Measurements from ENCODE around the gene AP1M1. TPM values are rescaled to one million over a fixed set of nuclear protein-coding genes. Genes with fewer than 3 reads are reported as not detected.
A peak's percentile ranks its signal among the peaks of the same experiment; 100 is the strongest.

AP1M1 gene
- total RNA-seq, 1 donor from 2014 or later = 105 TPM

DNA sequence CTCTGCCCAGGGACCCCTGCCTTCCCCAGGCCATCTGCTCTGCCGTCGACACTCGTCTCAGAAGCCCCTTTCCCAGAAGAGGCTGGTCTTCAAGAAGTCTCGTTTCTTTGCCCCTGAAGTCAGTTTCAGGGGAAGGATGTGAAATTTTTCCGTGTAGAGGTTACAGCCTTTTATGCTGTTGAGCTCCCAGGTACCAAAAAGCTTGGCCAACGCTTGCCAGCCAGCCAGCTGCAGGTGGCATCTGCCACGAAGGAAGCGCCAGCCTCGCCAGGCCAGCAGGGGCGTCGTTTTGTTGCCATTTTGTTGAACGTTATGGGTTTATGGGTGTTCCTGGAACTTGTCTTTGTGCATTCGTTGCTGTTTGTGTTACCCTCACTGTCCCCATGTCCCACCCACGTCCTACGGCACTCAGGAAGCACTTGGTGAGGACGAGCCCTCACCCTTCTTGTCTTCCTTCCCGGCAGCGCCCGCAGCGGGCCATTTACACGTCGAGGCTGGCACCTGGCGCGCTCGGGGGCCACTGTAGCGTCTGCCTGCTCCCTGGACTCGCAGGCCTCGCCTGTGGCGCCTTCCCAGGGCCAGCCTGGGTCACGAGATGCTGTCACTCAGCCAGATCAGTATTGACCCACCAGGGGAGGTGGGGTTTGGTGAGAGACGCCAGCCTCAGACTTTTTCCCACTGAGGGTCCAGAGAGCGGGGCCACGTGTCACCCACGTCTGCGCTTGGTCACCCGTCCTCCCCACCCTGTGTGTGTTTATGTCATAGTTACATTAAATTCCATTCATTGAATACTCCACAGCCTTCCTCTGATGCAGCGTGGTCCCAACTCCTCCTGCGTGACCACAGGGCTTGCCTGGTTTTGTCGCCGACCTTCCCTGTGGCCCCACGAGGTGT, 37.1 kb downstream of the AP1M1 start:
- no peak overlapping the region for H3K4me3 ChIP-seq (ENCODE audit: low read depth, low read length)
- no peak for DNase-seq (ENCODE audit: low read depth)
- TF ChIP-seq, protein P1, sequence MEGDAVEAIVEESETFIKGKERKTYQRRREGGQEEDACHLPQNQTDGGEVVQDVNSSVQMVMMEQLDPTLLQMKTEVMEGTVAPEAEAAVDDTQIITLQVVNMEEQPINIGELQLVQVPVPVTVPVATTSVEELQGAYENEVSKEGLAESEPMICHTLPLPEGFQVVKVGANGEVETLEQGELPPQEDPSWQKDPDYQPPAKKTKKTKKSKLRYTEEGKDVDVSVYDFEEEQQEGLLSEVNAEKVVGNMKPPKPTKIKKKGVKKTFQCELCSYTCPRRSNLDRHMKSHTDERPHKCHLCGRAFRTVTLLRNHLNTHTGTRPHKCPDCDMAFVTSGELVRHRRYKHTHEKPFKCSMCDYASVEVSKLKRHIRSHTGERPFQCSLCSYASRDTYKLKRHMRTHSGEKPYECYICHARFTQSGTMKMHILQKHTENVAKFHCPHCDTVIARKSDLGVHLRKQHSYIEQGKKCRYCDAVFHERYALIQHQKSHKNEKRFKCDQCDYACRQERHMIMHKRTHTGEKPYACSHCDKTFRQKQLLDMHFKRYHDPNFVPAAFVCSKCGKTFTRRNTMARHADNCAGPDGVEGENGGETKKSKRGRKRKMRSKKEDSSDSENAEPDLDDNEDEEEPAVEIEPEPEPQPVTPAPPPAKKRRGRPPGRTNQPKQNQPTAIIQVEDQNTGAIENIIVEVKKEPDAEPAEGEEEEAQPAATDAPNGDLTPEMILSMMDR (conservative IDR thresholded peaks at IDR 0.05; ENCODE audit: low read depth, low read length) = no peak

DNA sequence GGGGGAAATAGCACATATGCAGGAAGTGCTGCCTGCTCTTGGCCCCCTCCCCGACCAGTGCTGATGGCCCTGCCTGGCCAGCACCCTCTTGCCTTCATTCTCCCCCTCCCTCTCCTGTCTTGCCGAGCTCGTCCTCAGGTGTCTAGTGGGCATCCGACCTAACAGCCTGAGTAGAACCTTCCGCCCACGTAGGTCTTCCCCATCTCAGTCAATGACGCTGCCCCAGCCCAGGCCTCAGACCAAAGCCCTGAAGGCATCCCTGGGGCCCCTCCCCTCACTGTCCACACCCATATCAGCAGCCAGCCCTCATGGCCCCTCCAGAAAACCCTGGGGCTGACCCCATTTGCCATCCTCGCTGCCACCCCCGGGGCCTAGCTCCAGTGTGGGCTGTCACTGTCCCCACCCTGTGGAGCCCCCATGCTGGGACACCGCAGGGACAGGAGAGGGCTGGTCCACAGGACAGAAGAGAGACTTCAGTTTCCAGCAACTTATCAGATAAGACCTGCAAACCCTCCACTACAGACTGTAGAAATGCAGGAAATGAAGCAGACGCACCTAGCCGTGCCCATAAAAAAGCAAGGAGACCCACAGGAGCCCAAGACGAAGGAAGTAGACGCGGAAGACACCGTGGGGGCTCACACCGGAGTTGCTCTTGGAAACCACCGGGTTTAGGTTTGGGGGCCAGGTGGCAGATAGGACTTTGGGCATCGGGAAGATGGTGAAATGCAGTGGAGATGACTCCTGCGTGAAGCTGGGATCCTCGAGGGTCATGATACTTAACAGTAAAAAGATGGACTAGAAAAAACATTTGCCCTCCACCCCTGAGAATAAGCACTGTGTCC, 38.3 kb downstream of the AP1M1 start:
- DNase-seq (ENCODE audit: low read depth) = no peak
- TF ChIP-seq, protein P1 (conservative IDR thresholded peaks at IDR 0.05; ENCODE audit: low read depth, low read length) = no peak
- no peak overlapping the region for H3K4me3 ChIP-seq (ENCODE audit: low read depth, low read length)

DNA sequence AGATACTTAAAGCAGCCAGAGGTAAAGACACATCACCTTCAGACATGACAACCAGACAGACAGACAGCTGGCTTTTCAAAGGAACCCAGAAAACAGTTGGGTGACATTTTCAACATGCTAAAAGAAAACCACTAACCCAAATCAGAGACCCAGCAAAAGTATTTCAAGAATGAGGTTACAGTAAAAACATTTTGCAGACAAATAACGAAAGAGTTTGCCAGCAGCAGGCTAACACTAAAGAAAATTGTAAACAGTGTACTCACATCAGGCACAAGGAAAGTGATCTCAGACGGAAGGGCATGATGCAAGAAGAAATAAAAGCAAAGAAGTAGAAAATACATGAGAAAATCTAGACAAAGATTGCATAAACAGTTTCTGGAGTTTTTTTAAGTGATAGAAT, 46.4 kb downstream of the AP1M1 start:
- no peak overlapping the region for H3K4me3 ChIP-seq (ENCODE audit: low read depth, low read length)
- TF ChIP-seq, protein P1 (conservative IDR thresholded peaks at IDR 0.05; ENCODE audit: low read depth, low read length) = no peak
- DNase-seq (ENCODE audit: low read depth) = no peak

DNA sequence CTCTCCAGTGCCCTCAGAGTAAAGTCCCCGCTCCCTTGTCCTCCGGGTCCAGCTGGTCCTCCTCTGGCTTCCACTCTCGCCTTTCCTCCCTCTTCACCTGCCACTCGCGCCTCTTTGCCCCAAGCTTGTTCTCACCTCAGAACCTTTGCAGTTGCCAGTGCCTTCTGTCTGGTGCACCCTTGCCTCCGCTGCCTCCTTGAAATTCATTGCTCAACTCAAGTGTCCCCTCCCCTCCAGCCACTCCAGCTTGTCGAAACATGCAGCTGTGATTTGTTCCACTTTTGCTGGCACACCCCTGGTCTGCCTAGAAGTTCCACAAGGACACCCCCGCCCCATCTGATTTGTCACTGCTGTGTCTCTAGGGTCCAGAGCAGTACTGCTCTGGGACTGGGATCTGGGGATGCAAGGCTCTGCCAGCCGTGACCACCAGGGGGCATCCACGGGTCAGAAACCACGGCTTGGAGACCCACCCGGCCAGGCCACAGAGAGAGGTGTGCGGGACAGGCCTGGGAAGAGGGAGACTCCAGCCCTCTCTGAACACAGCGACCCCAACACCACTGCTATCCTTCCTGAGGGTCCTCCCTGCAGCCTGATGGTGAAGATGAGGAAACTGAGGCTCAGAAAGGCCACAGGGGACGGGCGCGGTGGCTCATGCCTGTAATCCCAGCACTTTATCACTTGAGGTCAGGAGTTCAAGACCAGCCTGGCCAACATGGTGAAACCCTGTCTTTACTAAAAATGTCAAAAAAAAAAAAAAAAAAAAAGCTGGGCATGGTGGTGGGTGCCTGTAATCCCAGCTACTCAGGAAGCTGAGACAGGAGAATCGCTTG, 49.9 kb downstream of the AP1M1 start:
- no peak for DNase-seq (ENCODE audit: low read depth)

DNA sequence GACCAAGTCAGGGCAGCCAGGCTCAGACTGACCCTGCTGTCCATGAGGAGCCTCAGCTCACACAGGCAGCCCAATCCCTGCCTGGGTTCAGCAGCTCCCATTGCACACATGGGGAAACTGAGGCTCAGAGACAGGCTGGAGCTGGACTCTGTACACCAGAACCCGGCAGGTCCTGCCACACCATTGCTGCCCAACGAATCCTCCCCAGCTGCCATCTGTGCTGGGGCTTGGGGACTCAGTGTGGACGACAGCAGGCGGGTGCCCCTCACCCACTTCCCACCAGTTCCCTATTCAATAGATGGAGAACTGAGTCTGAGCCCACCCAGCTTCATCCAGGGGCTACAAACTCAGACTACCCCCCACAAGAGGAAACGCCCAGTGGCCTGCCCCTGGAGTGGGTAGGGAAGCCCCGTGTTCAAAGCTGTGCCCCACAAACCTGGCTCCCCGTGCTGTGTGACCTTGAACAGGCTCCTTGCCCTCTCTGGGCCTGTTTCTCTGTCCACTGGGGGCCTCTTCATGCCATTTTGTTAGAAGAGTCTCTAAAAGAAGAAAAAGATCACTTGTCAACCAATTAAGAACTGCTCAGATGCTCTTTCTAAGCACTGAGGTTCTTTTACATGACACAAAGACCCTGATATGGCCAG, 50.8 kb downstream of the AP1M1 start:
- no peak overlapping the region for H3K4me3 ChIP-seq (ENCODE audit: low read depth, low read length)
- no peak for DNase-seq (ENCODE audit: low read depth)
- TF ChIP-seq, protein P1 (conservative IDR thresholded peaks at IDR 0.05; ENCODE audit: low read depth, low read length) = no peak

More for the DNA sequence above, 49.9 kb downstream of the AP1M1 start:
- TF ChIP-seq, protein P1 (conservative IDR thresholded peaks at IDR 0.05; ENCODE audit: low read depth, low read length) = peak; percentile 96
- no peak overlapping the region for H3K4me3 ChIP-seq (ENCODE audit: low read depth, low read length)

DNA sequence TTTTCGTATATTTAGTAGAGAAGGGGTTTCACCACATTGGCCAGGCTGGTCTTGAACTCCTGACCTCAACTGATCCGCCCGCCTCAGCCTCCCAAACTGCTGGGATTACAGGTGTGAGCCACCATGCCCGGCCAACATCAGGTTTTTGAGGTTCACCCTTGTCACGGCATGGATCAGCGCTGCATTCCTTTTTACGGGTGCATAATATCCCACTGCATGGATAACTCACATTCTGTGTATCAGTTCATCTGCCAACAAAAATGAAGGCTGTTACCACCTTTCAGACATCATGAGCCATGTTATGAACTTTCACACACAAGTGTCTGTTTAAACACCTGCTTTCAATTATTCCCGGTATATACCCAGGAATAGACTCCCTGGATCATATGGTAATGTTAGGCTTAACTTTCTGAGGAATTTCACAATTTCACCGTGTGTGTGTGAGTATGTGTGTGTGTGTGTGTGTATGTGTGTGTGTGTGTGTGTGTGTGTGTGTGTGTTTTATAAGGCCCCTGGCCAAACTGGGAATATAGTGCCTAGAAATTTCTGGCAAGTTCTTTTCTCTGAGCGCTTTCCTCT, 52.2 kb downstream of the AP1M1 start:
- TF ChIP-seq, protein P1 (conservative IDR thresholded peaks at IDR 0.05; ENCODE audit: low read depth, low read length) = no peak
- no peak overlapping the region for H3K4me3 ChIP-seq (ENCODE audit: low read depth, low read length)
- DNase-seq (ENCODE audit: low read depth) = no peak

Data from epithelial cell of proximal tubule (primary cell).